HL-60/S4 treated with retinoic acid at 250 ng/mL for 4 days and 3 days (cell line): ENCODE data around the gene ZNF644.
"Not testable (repeated sequence)": the region's sequence is repeated elsewhere in the genome, so short reads cannot be mapped to it uniquely, and the experiment has no call there.

ENCODE experiments used
- in situ Hi-C: fragments of 300-500 bp; cut with MboI; formaldehyde crosslinking; loops from 2 replicates; pipeline ENCODE4 v1.7.0; 2022; ENCODE audit warnings: low sequenced_read_pairs

Gene ZNF644

DNA sequence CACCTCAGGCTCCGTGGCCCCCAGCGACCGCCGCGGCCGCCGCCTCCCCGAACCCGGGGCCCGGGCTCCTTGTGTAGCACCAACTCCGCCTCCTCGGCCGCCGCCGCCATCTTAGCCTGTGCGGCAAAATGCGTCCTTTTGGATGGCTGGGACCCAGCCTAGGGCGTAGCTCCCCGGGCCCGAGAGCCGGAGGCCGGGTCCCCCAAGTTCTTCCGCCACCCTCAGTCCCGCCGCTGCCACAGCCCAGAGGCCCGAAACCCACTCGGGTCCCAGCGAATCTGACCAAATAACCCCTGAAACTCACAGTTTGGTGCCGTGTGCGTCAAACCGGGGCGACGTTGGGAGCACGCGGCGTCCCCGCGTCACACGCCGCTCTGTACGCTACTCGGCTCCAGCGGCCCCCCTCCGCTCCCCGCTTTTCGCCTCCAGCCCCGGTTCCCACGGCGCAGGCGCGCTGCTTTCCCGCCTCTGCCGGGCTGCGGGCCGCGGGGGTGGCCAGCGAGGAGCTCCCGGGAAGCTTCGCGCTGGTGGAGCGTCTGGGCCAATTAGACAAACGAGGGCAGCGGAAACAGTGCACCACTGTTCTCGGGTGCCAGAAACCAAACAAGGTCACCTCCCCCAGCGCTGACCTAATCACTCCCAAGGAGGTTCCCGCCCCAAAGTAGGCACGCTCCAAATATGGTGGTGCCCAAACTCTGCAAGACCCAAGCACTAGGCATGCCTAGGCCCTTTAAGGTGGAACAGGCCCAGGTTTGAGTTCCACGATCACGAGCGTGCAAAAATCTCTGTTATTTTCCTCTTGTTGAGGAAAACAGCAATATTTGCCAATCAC is at the start of gene ZNF644:
ZNF644 (minus strand) TSS at position 350 of the 832 bp plus-strand sequence. CDS start 39,682 bp downstream, outside the sequence.
- in situ Hi-C loops: no loop called here

DNA sequence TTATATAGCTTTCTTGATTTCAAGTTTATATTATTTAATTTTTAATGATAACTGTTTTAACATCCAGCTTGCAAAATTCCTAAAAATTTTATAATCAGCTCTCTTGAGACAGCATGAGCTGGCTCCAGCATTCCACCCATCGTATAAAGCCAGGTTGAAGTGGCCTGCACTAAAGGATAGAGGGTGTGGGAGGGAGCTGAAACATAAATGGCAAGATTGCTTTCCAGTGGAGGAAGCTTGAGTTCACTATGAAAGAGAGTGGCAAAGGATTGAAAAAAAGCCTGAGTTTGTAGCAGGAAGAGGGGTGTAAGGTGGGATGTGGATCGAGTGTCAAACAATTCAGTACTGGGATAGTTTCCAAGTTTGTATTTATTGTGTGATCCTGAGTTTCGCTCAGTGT is 48.5 kb upstream of the ZNF644 start:
- in situ Hi-C loops: no loop called here

- in situ Hi-C loops: no loop called here
Measured at GRCh38 chr1:91066538-91066937, 44.7 kb upstream of the ZNF644 start.

DNA sequence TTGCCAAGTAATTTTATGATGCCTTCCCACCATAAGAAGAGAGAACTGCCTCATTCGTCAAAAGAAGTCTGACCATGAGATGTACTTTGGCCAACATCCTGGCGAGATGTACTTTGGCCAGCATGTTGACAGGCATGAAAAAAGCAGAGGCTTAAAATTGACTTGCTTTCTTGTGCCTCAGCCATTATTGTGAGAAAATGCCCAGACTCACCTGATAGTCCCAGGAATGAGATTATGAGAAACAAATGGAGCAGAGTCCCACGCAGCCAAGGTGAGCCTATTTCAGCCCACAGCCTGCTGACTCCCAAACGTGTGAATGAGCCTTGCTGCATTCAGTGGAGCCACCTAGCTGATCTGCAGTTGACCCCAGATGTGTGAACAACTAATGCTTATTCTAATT is 43.5 kb upstream of the ZNF644 start:
- in situ Hi-C loops: no loop called here

- in situ Hi-C loops: not testable (repeated sequence)
Measured at GRCh38 chr1:91063403-91063802, 41.6 kb upstream of the ZNF644 start.

- in situ Hi-C loops: no loop called here
Measured at GRCh38 chr1:91059157-91059556, 37.3 kb upstream of the ZNF644 start.

GRCh38 chr1:91057784-91058183 is 35.9 kb upstream of the ZNF644 start:
- in situ Hi-C loops: no loop called here

GRCh38 chr1:91054780-91055481 is 33.1 kb upstream of the ZNF644 start:
- in situ Hi-C loops: no loop called here

GRCh38 chr1:91053630-91054029 is 31.8 kb upstream of the ZNF644 start:
- in situ Hi-C loops: no loop called here

DNA sequence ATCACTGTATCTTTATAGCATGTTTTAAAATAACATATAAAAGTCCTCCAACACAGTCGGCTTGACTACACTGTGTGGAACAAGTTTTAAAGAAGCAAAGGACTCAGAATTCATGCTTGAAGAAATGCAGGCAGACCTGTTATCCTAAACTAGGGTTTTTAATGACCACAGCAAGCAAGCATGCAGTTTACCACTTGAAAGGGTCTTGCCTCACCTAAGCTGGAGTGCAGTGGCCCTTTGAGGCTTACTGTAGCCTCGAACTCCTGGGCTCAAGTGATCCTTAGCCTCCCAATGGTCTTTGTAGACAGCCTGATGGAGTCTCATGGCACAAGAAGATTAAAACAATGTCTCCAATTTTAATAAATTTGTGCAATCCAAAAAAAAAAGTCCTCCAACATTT is 27.7 kb upstream of the ZNF644 start:
- in situ Hi-C loops: not testable (repeated sequence)

DNA sequence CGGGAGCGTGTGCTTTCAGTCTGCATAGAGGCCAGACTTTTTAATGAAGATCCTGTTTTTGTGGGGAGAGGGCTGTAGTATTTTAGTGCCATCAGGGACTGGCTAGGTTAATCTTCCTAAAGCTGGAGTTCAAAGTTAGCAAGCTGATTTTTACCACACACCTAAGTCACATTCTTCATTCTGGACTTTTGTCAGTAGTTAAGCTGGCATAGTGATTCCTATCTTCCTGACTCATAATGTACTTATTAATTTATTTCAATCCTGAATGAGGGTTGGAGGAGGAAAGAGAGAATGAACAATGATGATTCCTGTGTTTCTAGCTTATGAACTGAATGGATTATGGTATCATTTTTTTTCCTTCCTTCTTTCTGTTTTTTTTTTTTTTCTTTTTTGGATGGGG is 24.9 kb upstream of the ZNF644 start:
- in situ Hi-C loops: no loop called here

GRCh38 chr1:91045284-91045683 is 23.4 kb upstream of the ZNF644 start:
- in situ Hi-C loops: no loop called here

DNA sequence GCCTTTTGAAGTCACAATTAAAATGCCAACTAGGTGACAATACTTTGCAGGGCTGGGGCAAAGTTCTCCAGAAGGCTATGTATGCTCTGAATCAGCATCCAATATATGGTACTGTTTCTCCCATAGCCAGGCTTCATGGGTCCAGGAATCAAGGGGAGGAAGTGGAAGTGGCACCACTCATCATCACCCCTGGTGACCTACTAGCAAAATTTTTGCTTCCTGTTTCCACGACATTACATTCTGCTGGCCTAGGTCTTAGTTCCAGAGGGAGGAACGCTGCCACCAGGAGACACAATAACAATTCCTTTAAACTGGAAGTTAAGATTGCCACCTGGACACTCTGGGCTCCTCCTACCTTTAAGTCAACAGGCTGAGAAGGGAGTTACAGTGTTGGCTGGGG is 22.9 kb upstream of the ZNF644 start:
- in situ Hi-C loops: not testable (repeated sequence)

GRCh38 chr1:91042372-91042771 is 20.5 kb upstream of the ZNF644 start:
- in situ Hi-C loops: not testable (repeated sequence)

DNA sequence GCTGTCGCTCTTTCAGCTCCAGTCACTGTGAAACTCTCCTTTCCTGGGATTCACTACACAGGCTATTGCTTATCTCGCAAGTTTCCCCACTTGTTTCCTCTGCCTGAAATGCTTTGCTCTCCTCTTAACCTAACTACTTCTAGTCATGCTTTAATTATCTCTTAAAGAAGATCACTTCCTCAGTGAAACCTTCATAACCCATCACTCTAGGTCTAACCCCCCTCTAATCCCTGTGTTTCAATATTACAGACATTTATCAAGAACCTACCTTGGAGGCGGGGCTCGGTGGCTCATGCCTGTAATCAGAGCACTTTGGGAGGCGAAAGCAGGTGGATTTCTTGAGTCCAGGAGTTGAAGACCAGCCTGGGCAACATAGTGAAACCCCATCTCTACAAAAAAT is 16.7 kb upstream of the ZNF644 start:
- in situ Hi-C loops: no loop called here

GRCh38 chr1:91036894-91037829 is 15.3 kb upstream of the ZNF644 start:
- in situ Hi-C loops: no loop called here

GRCh38 chr1:91032349-91032748 is 10.5 kb upstream of the ZNF644 start:
- in situ Hi-C loops: no loop called here

DNA sequence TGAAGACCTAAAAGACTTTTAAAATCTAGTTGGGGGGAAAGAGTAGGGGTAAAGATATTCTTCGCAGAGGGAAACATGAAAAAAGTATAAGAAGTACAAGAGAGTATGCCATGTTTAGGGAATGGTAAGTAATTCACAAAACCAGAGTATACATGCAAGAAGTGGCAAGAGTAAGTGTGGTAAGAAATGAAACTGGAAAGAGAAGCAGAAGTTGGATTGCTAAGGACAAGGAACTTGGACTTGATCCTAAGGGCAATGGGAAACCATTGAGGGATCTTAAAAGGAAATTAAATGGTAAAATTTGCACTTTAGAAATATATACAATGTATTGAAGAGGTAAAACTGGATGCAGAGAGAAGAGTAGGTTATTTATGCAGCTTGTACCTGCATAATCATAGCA is 9.2 kb upstream of the ZNF644 start:
- in situ Hi-C loops: no loop called here

DNA sequence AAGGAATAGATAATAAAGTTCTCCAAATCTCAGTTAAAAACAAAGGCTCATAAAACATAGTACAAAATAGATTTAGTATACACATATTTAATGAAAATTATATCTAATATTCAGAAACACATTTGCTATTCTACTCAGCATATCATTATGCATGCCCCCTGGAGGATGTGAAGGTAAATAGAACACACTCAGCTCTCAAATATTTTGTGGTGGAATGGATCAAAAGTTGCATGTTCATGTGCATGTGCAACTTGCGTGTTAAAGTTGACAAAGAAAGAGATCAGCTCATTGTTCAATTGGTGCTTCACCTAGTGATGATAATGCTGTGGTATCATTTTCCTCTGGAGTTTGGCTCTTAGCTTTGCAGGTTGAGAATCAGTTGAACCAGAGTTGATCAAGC is 4.9 kb upstream of the ZNF644 start:
- in situ Hi-C loops: no loop called here

DNA sequence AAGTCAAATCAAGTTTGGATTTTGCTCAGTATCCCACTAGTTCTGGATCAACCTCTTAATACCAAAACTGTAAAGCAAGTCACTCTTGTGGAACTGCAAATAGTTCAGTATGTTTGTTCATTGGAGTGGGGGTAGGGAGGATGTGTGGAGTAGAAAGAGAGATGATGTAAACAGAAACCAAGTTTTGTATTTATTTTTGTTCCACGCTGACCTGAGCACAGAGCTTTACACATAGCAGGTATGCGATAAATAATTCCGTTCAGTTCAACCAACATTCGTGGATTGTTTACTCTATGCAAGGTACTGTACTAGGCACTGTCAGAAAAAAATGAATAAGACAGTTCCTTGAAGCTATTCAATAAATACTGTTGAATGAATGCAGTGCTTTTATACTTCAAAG is 4.5 kb upstream of the ZNF644 start:
- in situ Hi-C loops: no loop called here

GRCh38 chr1:91024481-91025119 is 2.8 kb upstream of the ZNF644 start:
- in situ Hi-C loops: no loop called here
